Ramos (cell line): ENCODE data around the gene NINJ1.

Experiments used
- in situ Hi-C: fragments of 300-500 bp; cut with MboI; formaldehyde crosslinking; loops from one replicate; pipeline ENCODE4 v1.14.3; 2022; ENCODE audit warnings: low sequenced_read_pairs; ENCODE audit not compliant: unreplicated experiment

Gene NINJ1

GRCh38 chr9:93092251-93092991 is 41.6 kb downstream of the NINJ1 start:
- in situ Hi-C loops, result no loop called here

GRCh38 chr9:93091453-93092081 is 42.5 kb downstream of the NINJ1 start:
- in situ Hi-C loops, result no loop called here

- in situ Hi-C loops, result no loop called here
These were observed 43.0 kb downstream of the NINJ1 start for GRCh38 chr9:93091056-93091452.

- in situ Hi-C loops, result no loop called here
These were observed 43.9 kb downstream of the NINJ1 start for GRCh38 chr9:93090091-93090655.

- in situ Hi-C loops, result no loop called here
These were observed 44.5 kb downstream of the NINJ1 start for GRCh38 chr9:93089481-93089991.

- in situ Hi-C loops, result no loop called here
These were observed 45.0 kb downstream of the NINJ1 start for GRCh38 chr9:93089024-93089423.

GRCh38 chr9:93088656-93089015 is 45.4 kb downstream of the NINJ1 start:
- in situ Hi-C loops, result no loop called here

GRCh38 chr9:93087971-93088655 is 45.9 kb downstream of the NINJ1 start:
- in situ Hi-C loops, result no loop called here

- in situ Hi-C loops, result no loop called here
These were observed 47.4 kb downstream of the NINJ1 start for GRCh38 chr9:93086447-93087224.

GRCh38 chr9:93085676-93086075 is 48.4 kb downstream of the NINJ1 start:
- in situ Hi-C loops, result no loop called here

- in situ Hi-C loops, result no loop called here
These were observed 49.6 kb downstream of the NINJ1 start for GRCh38 chr9:93084471-93084881.

GRCh38 chr9:93083592-93084470 is 50.2 kb downstream of the NINJ1 start:
- in situ Hi-C loops, result no loop called here

- in situ Hi-C loops, result no loop called here
These were observed 51.1 kb downstream of the NINJ1 start for GRCh38 chr9:93082841-93083411.

- in situ Hi-C loops, result no loop called here
These were observed 52.1 kb downstream of the NINJ1 start for GRCh38 chr9:93081931-93082330.

GRCh38 chr9:93081081-93081529 is 52.9 kb downstream of the NINJ1 start:
- in situ Hi-C loops, result no loop called here

- in situ Hi-C loops, result no loop called here
These were observed 53.6 kb downstream of the NINJ1 start for GRCh38 chr9:93080406-93080805.

- in situ Hi-C loops, result no loop called here
These were observed 54.7 kb downstream of the NINJ1 start for GRCh38 chr9:93079371-93079770.

- in situ Hi-C loops, result no loop called here
These were observed 56.2 kb downstream of the NINJ1 start for GRCh38 chr9:93077811-93078210.

GRCh38 chr9:93077367-93077766 is 56.7 kb downstream of the NINJ1 start:
- in situ Hi-C loops, result no loop called here
